Measurements from ENCODE around the gene GRIFIN.
"Not testable (repeated sequence)": the region's sequence is repeated elsewhere in the genome, so short reads cannot be mapped to it uniquely, and the experiment has no call there.

Gene GRIFIN

GRCh38 chr7:2477447-2478398 is 1.5 kb upstream of the GRIFIN start:
- DNase-seq = peak; percentile 60 to 65

GRCh38 chr7:2476776-2477446 is 713 bp upstream of the GRIFIN start:
- no peak for DNase-seq

- no peak for DNase-seq
Measured at GRCh38 chr7:2475678-2476015, 551 bp downstream of the GRIFIN start.

GRCh38 chr7:2474813-2475677 is 1.2 kb downstream of the GRIFIN start:
- DNase-seq = no peak

- no peak for DNase-seq
Measured at GRCh38 chr7:2474224-2474623, 2.0 kb downstream of the GRIFIN start.

GRCh38 chr7:2473496-2474180 is 2.6 kb downstream of the GRIFIN start:
- no peak for DNase-seq

- no peak for DNase-seq
Measured at GRCh38 chr7:2472739-2473138, 3.5 kb downstream of the GRIFIN start.

- no peak for DNase-seq
Measured at GRCh38 chr7:2471396-2471795, 4.8 kb downstream of the GRIFIN start.

- no peak for DNase-seq
Measured at GRCh38 chr7:2471022-2471329, 5.2 kb downstream of the GRIFIN start.

GRCh38 chr7:2470204-2471021 is 5.8 kb downstream of the GRIFIN start:
- DNase-seq = no peak

- not testable (repeated sequence) for DNase-seq
Measured at GRCh38 chr7:2469460-2470203, 6.6 kb downstream of the GRIFIN start.

GRCh38 chr7:2468227-2468626 is 8.0 kb downstream of the GRIFIN start:
- DNase-seq = no peak

- no peak for DNase-seq
Measured at GRCh38 chr7:2466675-2467074, 9.5 kb downstream of the GRIFIN start.

GRCh38 chr7:2465928-2466327 is 10.3 kb downstream of the GRIFIN start:
- no peak for DNase-seq

GRCh38 chr7:2462731-2463130 is 13.5 kb downstream of the GRIFIN start:
- DNase-seq = no peak

GRCh38 chr7:2461268-2462026 is 14.8 kb downstream of the GRIFIN start:
- no peak for DNase-seq

- DNase-seq = no peak
Measured at GRCh38 chr7:2460641-2461040, 15.6 kb downstream of the GRIFIN start.

- no peak for DNase-seq
Measured at GRCh38 chr7:2460188-2460587, 16.0 kb downstream of the GRIFIN start.

GRCh38 chr7:2459674-2460073 is 16.5 kb downstream of the GRIFIN start:
- DNase-seq = no peak

GRCh38 chr7:2453849-2454248 is 22.3 kb downstream of the GRIFIN start:
- not testable (repeated sequence) for DNase-seq
